GM23338 (cell line): ENCODE results near the gene STK39. TPM values are rescaled to one million over a fixed set of nuclear protein-coding genes. Genes with fewer than 3 reads are reported as not detected.

Source experiments
- ATAC-seq: fragments of 200-7000 bp; cut with Tn5 transposase; 3 replicates; pipeline ENCODE4 v1.9.1; 2020
- DNase-seq: peaks from one replicate; pipeline ENCODE4 v3.0.0-alpha.2; 2015; ENCODE audit warnings: low spot score
- H2AFZ ChIP-seq: fragments of 200-600 bp; sonication (generic); 2 replicates; pipeline ENCODE4 v1.8.0; 2016; ENCODE audit warnings: antibody characterized with exemption, mild to moderate bottlenecking, moderate library complexity
- H3F3A ChIP-seq: fragments of 200-600 bp; sonication (generic); replicated peaks from 2 replicates; pipeline ENCODE4 v1.8.0; 2017; ENCODE audit warnings: antibody characterized with exemption, mixed run types, low read depth
- H3K27ac ChIP-seq: fragments of 200-600 bp; sonication (generic); 2 replicates; pipeline ENCODE4 v1.6.1; 2016; ENCODE audit warnings: low read depth
- H3K27me3 ChIP-seq: fragments of 200-600 bp; sonication (generic); 2 replicates; pipeline ENCODE4 v1.8.0; 2016; ENCODE audit warnings: mild to moderate bottlenecking, mixed run types, moderate library complexity; ENCODE audit not compliant: insufficient read depth
- H3K36me3 ChIP-seq: fragments of 200-600 bp; sonication (generic); 2 replicates; pipeline ENCODE4 v1.8.0; 2016; ENCODE audit warnings: mild to moderate bottlenecking; ENCODE audit not compliant: insufficient read depth
- H3K4me1 ChIP-seq: fragments of 200-600 bp; sonication (generic); 2 replicates; pipeline ENCODE4 v1.8.0; 2016; ENCODE audit warnings: mild to moderate bottlenecking, moderate library complexity; ENCODE audit not compliant: insufficient read depth
- H3K4me2 ChIP-seq: fragments of 200-600 bp; sonication (generic); 2 replicates; pipeline ENCODE4 v1.7.1; 2017; ENCODE audit warnings: mixed run types
- H3K4me3 ChIP-seq: fragments of 200-600 bp; sonication (generic); 2 replicates; pipeline ENCODE4 v1.6.1; 2016; ENCODE audit warnings: mixed run types
- H3K79me2 ChIP-seq: fragments of 200-600 bp; sonication (generic); replicated peaks from 2 replicates; pipeline ENCODE4 v1.8.0; 2017; ENCODE audit warnings: mild to moderate bottlenecking; ENCODE audit not compliant: insufficient read depth
- H3K9me2 ChIP-seq: fragments of 200-600 bp; sonication (generic); 2 replicates; pipeline ENCODE4 v1.8.0; 2017; ENCODE audit not compliant: insufficient read depth
- H4K20me1 ChIP-seq: fragments of 200-600 bp; sonication (generic); replicated peaks from 2 replicates; pipeline ENCODE4 v1.8.0; 2017; ENCODE audit warnings: mild to moderate bottlenecking; ENCODE audit not compliant: insufficient read depth
- H3K27ac Mint-ChIP-seq: 2 replicates; pipeline ENCODE4 v1.8.0; 2020; ENCODE audit warnings: inconsistent platforms, mild to moderate bottlenecking, moderate library complexity, mixed read lengths
- H3K27me3 Mint-ChIP-seq: 3 replicates; pipeline ENCODE4 v1.8.0; 2022; ENCODE audit warnings: low read depth, mild to moderate bottlenecking, moderate library complexity, mixed read lengths, inconsistent platforms; ENCODE audit not compliant: insufficient read depth, poor library complexity
- H3K36me3 Mint-ChIP-seq: 3 replicates; pipeline ENCODE4 v1.8.0; 2021; ENCODE audit warnings: low read depth, mild to moderate bottlenecking, inconsistent platforms, moderate library complexity, mixed read lengths
- H3K4me1 Mint-ChIP-seq: 3 replicates; pipeline ENCODE4 v1.8.0; 2020; ENCODE audit warnings: mild to moderate bottlenecking, inconsistent platforms, mixed read lengths
- H3K4me3 Mint-ChIP-seq: 3 replicates; pipeline ENCODE4 v1.8.0; 2021; ENCODE audit warnings: moderate library complexity, mild to moderate bottlenecking, inconsistent platforms, mixed read lengths
- H3K9me3 Mint-ChIP-seq: 3 replicates; pipeline ENCODE4 v1.8.0; 2020; ENCODE audit warnings: moderate library complexity, mild to moderate bottlenecking, inconsistent platforms, mixed read lengths
- CREB1 ChIP-seq: fragments of 250-450 bp; sonication (Bioruptor Pico); IDR thresholded peaks from 2 replicates; pipeline ENCODE4 v1.5.0; 2020; ENCODE audit warnings: low read depth, mild to moderate bottlenecking, moderate library complexity
- ETS1 ChIP-seq: IDR thresholded peaks from 2 replicates; pipeline ENCODE4 v1.6.1; 2016; ENCODE audit warnings: antibody characterized with exemption
- EZH2phosphoT487 ChIP-seq: fragments of 200-600 bp; sonication (generic); IDR thresholded peaks from one replicate; pipeline ENCODE4 v1.8.1; 2018; ENCODE audit warnings: antibody characterized with exemption; ENCODE audit not compliant: unreplicated experiment
- POLR2AphosphoS5 ChIP-seq: IDR thresholded peaks from 2 replicates; pipeline ENCODE4 v1.6.1; 2016; ENCODE audit warnings: antibody characterized with exemption, low read depth
- REST ChIP-seq: IDR thresholded peaks from one replicate; pipeline ENCODE4 v1.6.1; 2018; ENCODE audit warnings: antibody characterized with exemption; ENCODE audit not compliant: unreplicated experiment
- STAT1 ChIP-seq: IDR thresholded peaks from one replicate; pipeline ENCODE4 v1.6.1; 2016; ENCODE audit warnings: antibody characterized with exemption; ENCODE audit not compliant: unreplicated experiment
- ZNF114 ChIP-seq: fragments of 250-450 bp; sonication (Bioruptor Pico); IDR thresholded peaks from 2 replicates; pipeline ENCODE4 v1.5.0; 2020; ENCODE audit warnings: mild to moderate bottlenecking, moderate library complexity
- ZNF331 ChIP-seq: fragments of 250-450 bp; sonication (Bioruptor Pico); IDR thresholded peaks from 2 replicates; pipeline ENCODE4 v1.5.0; 2020; ENCODE audit warnings: low read depth, mild to moderate bottlenecking, moderate library complexity
- ZNF462 ChIP-seq: fragments of 250-450 bp; sonication (Bioruptor Pico); IDR thresholded peaks from 2 replicates; pipeline ENCODE4 v1.5.0; 2020; ENCODE audit warnings: mild to moderate bottlenecking, moderate library complexity
- polyA plus RNA-seq: library from polyadenylated mRNA; unstranded; fragments of >200 nt; fragmentation: Nextera tagmentation; extraction: Ambion mirVana; gene quantifications from 2 replicates; pipeline ENCODE4 v1.2.1, GENCODE V29; 2016
- total RNA-seq: library from RNA; depleted of rRNA; stranded (reverse); fragments of >200 nt; shearing (Covaris generic); gene quantifications from 2 replicates; pipeline ENCODE4 v1.2.3, GENCODE V29; 2014

The STK39 gene
- total and polyA plus RNA-seq, 2 experiments from 2014 or later: 9.5 to 16.9 TPM

DNA sequence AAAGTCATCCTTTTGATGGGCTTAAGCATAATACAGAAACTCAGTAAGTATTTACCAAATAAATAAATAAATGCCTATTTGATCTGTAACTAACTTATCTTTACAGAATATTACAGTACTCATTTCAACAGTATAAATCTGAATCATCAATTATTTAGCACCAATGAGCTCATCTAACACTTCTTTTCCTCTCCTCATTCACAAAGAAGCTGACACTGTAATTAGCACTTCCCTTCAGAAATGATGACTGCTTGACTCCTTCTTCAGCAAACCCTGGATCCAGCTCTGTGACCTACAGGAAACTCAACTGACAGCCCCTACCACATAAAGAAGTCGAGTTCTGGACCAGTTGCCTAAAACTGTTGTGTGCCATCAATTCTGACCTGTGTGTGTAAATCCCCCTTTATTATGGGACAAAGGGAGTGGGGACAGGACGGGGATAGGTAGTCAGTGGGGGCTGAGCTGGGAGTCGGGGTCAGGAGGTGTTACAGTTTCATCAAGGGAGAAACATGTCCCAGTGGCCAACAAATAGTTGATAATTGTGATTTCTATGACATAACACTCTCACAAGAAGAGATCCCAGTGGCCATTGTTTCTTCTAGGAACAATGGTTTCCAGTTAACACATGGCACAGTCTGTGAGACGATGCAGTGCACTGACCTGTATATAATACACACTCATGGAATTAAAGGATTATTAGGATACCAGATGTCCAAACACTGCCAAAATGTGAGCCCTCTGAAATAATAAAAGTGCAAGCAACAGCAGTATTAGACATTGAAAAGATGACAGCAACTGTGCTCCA lies 68.7 kb downstream of the STK39 start (continued):
- TF ChIP-seq REST: no peak
- no peak for TF ChIP-seq POLR2AphosphoS5
- no peak for TF ChIP-seq STAT1
- no peak for TF ChIP-seq CREB1
- TF ChIP-seq ZNF331 (CRISPR knock-in tag): no peak
- no peak for TF ChIP-seq ETS1

DNA sequence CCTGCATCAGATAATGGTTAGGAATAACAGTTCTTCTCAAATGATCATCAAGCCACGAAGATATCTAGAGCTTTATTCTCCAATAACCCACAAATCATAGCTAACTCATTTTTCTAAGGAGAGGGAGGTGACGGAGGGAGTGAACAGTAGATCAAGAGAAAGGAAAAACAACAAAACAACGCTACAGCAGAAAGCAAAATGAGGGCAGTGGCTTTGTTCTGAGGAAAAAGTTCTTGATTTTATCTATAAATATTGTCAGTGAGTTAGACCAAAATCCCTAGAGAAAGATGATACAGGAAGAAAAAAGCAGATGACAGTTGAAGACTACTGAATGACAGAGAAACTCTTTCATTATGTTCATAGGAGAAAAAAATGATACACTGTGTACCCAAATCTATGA lies 71.0 kb downstream of the STK39 start:
- Histone ChIP-seq H3K79me2 (no peaks in the 10 kb centered on the region), H3K36me3 (no peaks in the 10 kb centered on the region), H3K27me3 (no peaks in the 10 kb centered on the region), H4K20me1 (no peaks in the 10 kb centered on the region), H3K4me2 (no peak overlapping the region), H3K27ac (no peak overlapping the region), H3K4me1 (peaks cover 20% of the 10 kb centered on the region), H3K9me2 (no peaks in the 10 kb centered on the region), H2AFZ (no peak overlapping the region), H3K4me3 (no peak overlapping the region), H3F3A (no peaks in the 10 kb centered on the region)
- Mint-ChIP-seq H3K27ac (no peak overlapping the region), H3K4me3 (no peak overlapping the region), H3K4me1 (peaks cover 42% of the 10 kb centered on the region), H3K36me3 (no peaks in the 10 kb centered on the region), H3K9me3 (no peaks in the 10 kb centered on the region), H3K27me3 (no peaks in the 10 kb centered on the region)
- DNase-seq (no peak), ATAC-seq (no peak)
- no peak for TF ChIP-seq ZNF462
- TF ChIP-seq CREB1: no peak
- no peak for TF ChIP-seq STAT1
- TF ChIP-seq ZNF114: no peak
- no peak for TF ChIP-seq EZH2phosphoT487
- no peak for TF ChIP-seq REST
